Activated CD4-positive, alpha-beta T cell treated with anti-CD3 and anti-CD28 coated beads, Interleukin-2, amount 50 U/mL, for 48 hours (primary cell): ENCODE results near the gene CENPP.
"Not testable (repeated sequence)": the region's sequence is repeated elsewhere in the genome, so short reads cannot be mapped to it uniquely, and the experiment has no call there.

Source experiments
- DNase-seq, 2 experiments: peaks; one replicate each; pipeline ENCODE4 v3.0.0-alpha.2; 2020

The CENPP gene

GRCh38 chr9:92558612-92559374, 233.0 kb downstream of the CENPP start:
- no peak for DNase-seq

GRCh38 chr9:92561374-92562330, 235.9 kb downstream of the CENPP start:
- no peak for DNase-seq

- no peak for DNase-seq
These were observed 236.8 kb downstream of the CENPP start for GRCh38 chr9:92562461-92562967.

- no peak for DNase-seq
These were observed 237.7 kb downstream of the CENPP start for GRCh38 chr9:92563116-92564100.

GRCh38 chr9:92564504-92564903, 238.8 kb downstream of the CENPP start:
- DNase-seq: no peak

GRCh38 chr9:92564982-92565381, 239.2 kb downstream of the CENPP start:
- no peak for DNase-seq

GRCh38 chr9:92571871-92572270, 246.1 kb downstream of the CENPP start:
- not testable (repeated sequence) for DNase-seq

GRCh38 chr9:92573612-92574011, 247.9 kb downstream of the CENPP start:
- DNase-seq: not testable (repeated sequence)

GRCh38 chr9:92576175-92576574, 250.4 kb downstream of the CENPP start:
- no peak for DNase-seq

GRCh38 chr9:92589923-92590322, 264.2 kb downstream of the CENPP start:
- DNase-seq: no peak

- DNase-seq: no peak
These were observed 264.6 kb downstream of the CENPP start for GRCh38 chr9:92590377-92590776.

GRCh38 chr9:92592537-92592936, 266.8 kb downstream of the CENPP start:
- no peak for DNase-seq

GRCh38 chr9:92592946-92593861, 267.5 kb downstream of the CENPP start:
- no peak for DNase-seq

- not testable (repeated sequence) for DNase-seq
These were observed 269.3 kb downstream of the CENPP start for GRCh38 chr9:92595075-92595474.

GRCh38 chr9:92595930-92596329, 270.2 kb downstream of the CENPP start:
- DNase-seq: no peak

- DNase-seq: no peak
These were observed 272.6 kb downstream of the CENPP start for GRCh38 chr9:92598382-92598781.

GRCh38 chr9:92599938-92600461, 274.2 kb downstream of the CENPP start:
- no peak for DNase-seq

GRCh38 chr9:92600462-92601261, 274.9 kb downstream of the CENPP start:
- DNase-seq: no peak

- DNase-seq: no peak
These were observed 275.7 kb downstream of the CENPP start for GRCh38 chr9:92601451-92601850.

GRCh38 chr9:92602413-92602812, 276.7 kb downstream of the CENPP start:
- DNase-seq: no peak
